GM10266 (cell line): ENCODE data around the gene CLSTN1.

ENCODE experiments used
- DNase-seq: peaks from one replicate; pipeline ENCODE4 v3.0.0; 2012; ENCODE audit errors: extremely low spot score
- CTCF ChIP-seq: IDR thresholded peaks from 2 replicates; pipeline ENCODE4 v1.5.1; 2012; ENCODE audit warnings: mild to moderate bottlenecking, low read depth; ENCODE audit not compliant: control insufficient read depth, insufficient read depth; ENCODE audit errors: missing control alignments

Gene CLSTN1

GRCh38 chr1:9746651-9747050 is 77.1 kb downstream of the CLSTN1 start:
- no peak for TF ChIP-seq CTCF
- DNase-seq: no peak

GRCh38 chr1:9746211-9746610 is 77.6 kb downstream of the CLSTN1 start:
- TF ChIP-seq CTCF: no peak
- DNase-seq: no peak

GRCh38 chr1:9744106-9744799 is 79.5 kb downstream of the CLSTN1 start:
- DNase-seq: no peak
- no peak for TF ChIP-seq CTCF

- no peak for DNase-seq
- TF ChIP-seq CTCF: no peak
These were observed 86.1 kb downstream of the CLSTN1 start for GRCh38 chr1:9737671-9738070.

GRCh38 chr1:9737057-9737456 is 86.7 kb downstream of the CLSTN1 start:
- DNase-seq: no peak
- TF ChIP-seq CTCF: no peak

GRCh38 chr1:9736241-9736640 is 87.5 kb downstream of the CLSTN1 start:
- no peak for TF ChIP-seq CTCF
- DNase-seq: no peak

- TF ChIP-seq CTCF: no peak
- DNase-seq: no peak
These were observed 88.0 kb downstream of the CLSTN1 start for GRCh38 chr1:9735800-9736199.
